ENCODE measurements around the gene TUBA4A. TPM values are rescaled to one million over a fixed set of nuclear protein-coding genes. Genes with fewer than 3 reads are reported as not detected.

The TUBA4A gene
- total and polyA plus RNA-seq, 10 of the 15 experiments (the other 5 are each of a cell fraction or from before 2014, with no cell fraction given): 58.2 to 325 (median 134) TPM

GRCh38 chr2:219214141-219214540 is 39.6 kb downstream of the TUBA4A start:
- H4K20me1 ChIP-seq (ENCODE audit: control insufficient read depth, insufficient read depth): no peaks in the 10 kb centered on the region
- no peaks in the 10 kb centered on the region for H3K9me3 ChIP-seq (replicated peaks; ENCODE audit: control insufficient read depth, insufficient read depth, low read length)
- peaks cover 11% of the 10 kb centered on the region for H3K4me1 ChIP-seq (ENCODE audit: control insufficient read depth, insufficient read depth, low read length)
- H3K27ac ChIP-seq (ENCODE audit: control insufficient read depth, insufficient read depth): no peak overlapping the region
- no peaks in the 10 kb centered on the region for H3K27me3 ChIP-seq (replicated peaks in 1 of 2; ENCODE audit: control insufficient read depth in 2 of 2, insufficient read depth in 2 of 2, low read length in 1 of 2)
- no peak for FAIRE-seq
- H3K4me2 ChIP-seq (ENCODE audit: control insufficient read depth, insufficient read depth): no peak overlapping the region
- ChIA-PET RAD21 (ENCODE audit: unreplicated experiment) (no interaction called here), CTCF (interaction anchor here (0.6 to 3.2 kb wide), 5 partner anchors 8 to 81 kb away, joined by 3 to 14 read pairs (median 4); no protein-coding TSS in a partner anchor), POLR2A (no interaction called here), SMC1A (ENCODE audit: uncharacterized antibody, unreplicated experiment) (no interaction called here)
- no peak for ATAC-seq
- no peak overlapping the region for H2AFZ ChIP-seq (ENCODE audit: control insufficient read depth, low read depth, low read length)
- H3K79me2 ChIP-seq (ENCODE audit: control insufficient read depth, insufficient read depth, low read length): peaks cover 14% of the 10 kb centered on the region
- BruUV-seq (replicated peaks): no TSS peak
- no peak overlapping the region for H3K9ac ChIP-seq (ENCODE audit: control insufficient read depth, insufficient read depth, low read length)
- intact Hi-C loops (cut with micrococcal nuclease; ENCODE audit: unreplicated experiment): no loop called here
- peaks cover 0 to 15% of the 10 kb centered on the region in 2 experiments; a peak in 3 of 4 replicates for H3K36me3 ChIP-seq (ENCODE audit: control insufficient read depth in 2 of 2, insufficient read depth in 2 of 2, low read length in 1 of 2)
- DNase-seq (ENCODE audit: low read depth, low spot score): no peak
- in situ Hi-C loops (cut with MboI): no loop called here
- no peak for TF ChIP-seq CBX3 (IDR thresholded peaks at IDR 0.05; ENCODE audit: borderline replicate concordance, low read depth)
- no peak for TF ChIP-seq CHD2 (IDR thresholded peaks at IDR 0.05; ENCODE audit: borderline replicate concordance, low read depth, low read length)
- no peak for TF ChIP-seq E2F8 (IDR thresholded peaks at IDR 0.05; ENCODE audit: low read depth, partially characterized antibody)
- no peak for TF ChIP-seq CBFB (IDR thresholded peaks at IDR 0.05; ENCODE audit: low read depth)
- no peak for TF ChIP-seq YBX1 (IDR thresholded peaks at IDR 0.05)
- TF ChIP-seq ZZZ3 (IDR thresholded peaks at IDR 0.05; ENCODE audit: control insufficient read depth, insufficient read length, low read depth): no peak
- TF ChIP-seq MYB (IDR thresholded peaks at IDR 0.05; ENCODE audit: borderline replicate concordance, low read depth, low read length): no peak
- no peak for TF ChIP-seq RFX5 (IDR thresholded peaks at IDR 0.05; ENCODE audit: low read depth, low read length)
- TF ChIP-seq HDAC6 (IDR thresholded peaks at IDR 0.05; ENCODE audit: unreplicated experiment): no peak
- TF ChIP-seq FOXK2 (IDR thresholded peaks at IDR 0.05): no peak
- WGBS (ENCODE audit: insufficient coverage, insufficient replicate concordance, low lambda C conversion rate, missing lambda C conversion rate): 96% methylated on average over 15 of the region's 15 CpGs
- H3K4me3 ChIP-seq: no peak overlapping the region

Data from GM12878 (cell line).